G401 (cell line): ENCODE results near the gene PODXL2. TPM values are rescaled to one million over a fixed set of nuclear protein-coding genes. Genes with fewer than 3 reads are reported as not detected.

Source experiments
- DNase-seq: peaks from one replicate; pipeline ENCODE4 v3.0.0-alpha.2; 2015; ENCODE audit warnings: low spot score
- in situ Hi-C: cut with HindIII; loops from 2 replicates; pipeline ENCODE4 v1.10.0; 2016; ENCODE audit warnings: low sequenced_read_pairs, mixed read lengths
- total RNA-seq: library from RNA; depleted of rRNA; stranded (reverse); fragments of >200 nt; shearing (Covaris generic); gene quantifications from 2 replicates; pipeline ENCODE4 v1.2.3, GENCODE V29; 2014

Gene PODXL2
- total RNA-seq, 1 experiment from 2014 or later = 66.7 TPM

GRCh38 chr3:127684871-127685707 is 56.1 kb downstream of the PODXL2 start:
- in situ Hi-C loops = no loop called here
- DNase-seq = no peak

GRCh38 chr3:127685708-127686511 is 56.9 kb downstream of the PODXL2 start:
- in situ Hi-C loops = no loop called here
- DNase-seq = no peak

DNA sequence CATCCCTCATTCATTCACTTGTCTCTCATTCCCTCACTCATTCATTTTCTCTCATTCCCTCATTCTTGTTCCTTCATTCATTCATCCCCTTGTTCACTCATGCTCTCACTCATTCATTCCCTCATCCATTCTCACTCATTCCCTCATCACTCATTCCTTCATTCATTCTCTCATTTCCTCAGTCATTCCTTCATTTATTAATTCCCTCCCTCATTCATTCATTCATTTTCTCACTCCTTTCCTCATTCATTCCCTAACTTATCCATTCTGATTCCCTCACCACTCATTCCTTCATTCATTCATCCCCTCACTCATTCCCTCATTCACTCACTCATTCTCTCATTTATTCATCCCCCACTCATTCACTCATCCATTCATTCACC is 57.5 kb downstream of the PODXL2 start:
- in situ Hi-C loops = no loop called here
- no peak for DNase-seq

GRCh38 chr3:127687228-127687737 is 58.3 kb downstream of the PODXL2 start:
- no peak for DNase-seq
- in situ Hi-C loops = no loop called here

- in situ Hi-C loops = no loop called here
- DNase-seq = no peak
Observed at GRCh38 chr3:127688022-127688415, 59.0 kb downstream of the PODXL2 start.

DNA sequence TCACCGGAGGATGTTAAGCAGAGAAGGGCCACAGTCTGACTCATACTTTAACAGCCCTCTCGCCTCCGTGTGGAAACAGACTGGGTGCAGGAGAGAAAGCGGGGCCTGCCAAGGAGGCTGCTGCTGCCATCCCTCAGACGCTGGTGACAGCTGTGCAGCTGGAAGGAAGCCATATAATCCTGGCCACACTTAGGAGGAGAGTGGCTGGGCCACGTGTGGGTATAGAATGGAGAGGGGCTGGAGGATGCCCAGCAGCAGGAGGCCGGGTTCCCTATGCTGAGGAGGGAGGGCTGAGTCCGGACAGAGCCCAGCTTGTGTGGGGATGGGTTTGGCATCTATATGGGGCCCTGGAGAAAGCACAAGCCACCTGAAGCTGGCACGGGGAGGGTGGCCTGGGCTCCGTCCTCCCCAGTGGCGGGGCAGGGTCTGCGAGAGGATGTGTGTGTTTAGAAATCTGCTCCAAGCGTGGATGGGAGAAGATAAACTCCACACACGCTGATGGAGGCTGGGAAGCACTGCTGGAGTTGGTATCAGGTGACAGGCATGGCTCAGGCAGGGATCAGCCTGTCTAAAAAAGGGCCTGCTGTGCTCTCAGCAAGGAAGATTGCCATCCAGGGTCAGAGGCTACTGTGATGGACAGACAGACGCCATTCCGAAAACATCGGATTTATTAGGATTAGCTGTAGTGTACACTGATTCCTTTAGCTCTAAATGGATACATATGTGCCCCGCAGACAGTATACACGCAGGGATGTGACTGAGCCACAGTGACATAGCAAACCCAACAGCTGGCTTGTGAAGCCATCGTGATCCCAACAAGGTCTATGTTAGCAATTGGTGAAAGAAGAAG is 59.7 kb downstream of the PODXL2 start:
- DNase-seq = no peak

GRCh38 chr3:127689266-127689860 is 60.4 kb downstream of the PODXL2 start:
- in situ Hi-C loops = no loop called here
- no peak for DNase-seq

More for the DNA sequence above, 59.7 kb downstream of the PODXL2 start:
- in situ Hi-C loops = no loop called here

DNA sequence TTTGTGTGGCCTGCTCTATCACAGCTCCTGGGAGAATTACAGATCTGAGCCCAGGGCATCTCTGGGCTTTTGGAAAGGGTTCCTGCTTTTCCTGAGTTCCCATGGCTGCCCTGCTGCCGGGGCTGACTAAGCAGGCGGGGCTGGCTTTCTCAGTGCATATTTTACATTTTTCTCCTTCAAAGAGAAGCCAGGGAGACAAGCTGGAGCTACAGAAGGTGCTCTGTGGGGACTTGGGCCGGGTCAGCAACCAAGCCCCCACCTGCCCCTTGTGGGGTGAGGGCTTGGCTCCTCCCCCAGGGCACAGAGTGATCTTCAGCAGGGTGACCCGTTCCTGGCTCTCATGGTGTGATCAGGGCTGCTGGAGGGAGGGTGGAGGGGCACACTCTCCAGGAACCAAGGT is 61.1 kb downstream of the PODXL2 start:
- in situ Hi-C loops = no loop called here
- no peak for DNase-seq

GRCh38 chr3:127690823-127691452 is 62.0 kb downstream of the PODXL2 start:
- DNase-seq = peak; percentile 59
- in situ Hi-C loops = no loop called here

- no peak for DNase-seq
- in situ Hi-C loops = no loop called here
Observed at GRCh38 chr3:127691489-127691888, 62.5 kb downstream of the PODXL2 start.

GRCh38 chr3:127691974-127692373 is 63.0 kb downstream of the PODXL2 start:
- in situ Hi-C loops = no loop called here

GRCh38 chr3:127692501-127693335 is 63.7 kb downstream of the PODXL2 start:
- no peak for DNase-seq
- in situ Hi-C loops = no loop called here

More at GRCh38 chr3:127691974-127692373, 63.0 kb downstream of the PODXL2 start:
- DNase-seq = no peak

DNA sequence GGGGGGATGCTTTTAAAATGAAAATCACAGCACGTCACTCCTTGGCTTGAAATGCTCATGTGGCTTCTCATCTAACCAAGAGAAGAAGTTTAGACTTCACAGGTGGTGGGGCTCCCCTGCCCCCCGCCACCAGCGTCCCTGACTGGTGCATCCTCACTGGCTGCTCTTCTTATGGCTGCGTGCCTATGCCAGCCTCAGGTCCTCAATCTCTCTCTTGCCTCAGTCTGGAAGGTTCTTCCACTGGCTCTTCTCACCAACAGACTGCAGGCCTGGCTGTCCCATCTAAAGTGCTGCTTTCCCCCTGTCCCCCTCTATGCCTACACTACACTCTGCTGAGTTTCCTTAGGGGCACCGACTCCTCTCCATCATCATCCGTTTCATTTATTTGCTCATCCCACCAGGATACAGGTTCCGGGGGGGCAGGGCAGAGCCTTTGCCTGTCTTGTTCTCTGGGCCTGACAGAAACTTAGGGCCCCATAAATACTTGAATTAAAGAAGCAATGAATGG is 64.4 kb downstream of the PODXL2 start:
- in situ Hi-C loops = no loop called here
- DNase-seq = no peak

DNA sequence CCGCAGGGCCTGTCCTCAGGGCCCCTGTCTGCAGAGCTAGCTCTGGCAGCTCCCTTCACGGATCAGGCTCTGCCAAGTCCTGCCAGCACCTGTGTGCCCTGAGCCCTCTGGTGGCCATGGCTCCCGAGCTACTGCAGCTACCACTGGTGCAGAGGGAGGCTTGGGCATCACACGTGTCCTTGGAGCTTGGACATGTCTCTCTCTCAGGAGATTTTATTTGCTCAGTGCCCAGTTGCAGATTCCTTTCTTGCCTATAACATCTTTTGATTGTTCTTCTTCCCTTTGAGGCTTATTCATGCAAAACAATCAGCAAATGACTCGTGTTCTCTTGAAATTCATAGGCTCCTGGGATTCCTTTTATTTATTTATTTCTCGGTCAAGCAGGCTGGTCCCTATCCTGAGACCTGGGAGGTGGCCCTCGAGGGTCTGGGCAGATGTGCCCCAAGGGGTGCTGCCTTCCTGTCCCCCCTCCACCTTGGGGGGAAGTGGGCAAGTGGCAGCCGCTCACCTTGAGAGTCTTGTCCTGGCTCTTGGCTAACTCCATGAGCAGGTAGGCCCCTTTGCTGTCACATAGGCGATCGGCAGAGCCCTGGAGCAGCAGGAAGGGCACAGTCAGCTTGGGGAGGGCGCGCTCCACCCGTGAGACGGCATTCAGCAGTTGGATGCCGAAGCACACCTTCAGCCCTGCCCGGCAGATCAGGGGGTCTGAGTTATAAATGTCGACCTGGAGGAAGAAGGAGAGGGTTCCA is 65.7 kb downstream of the PODXL2 start:
- DNase-seq = peak; percentile 91
- in situ Hi-C loops = no loop called here

- in situ Hi-C loops = no loop called here
- peak; percentile 91 for DNase-seq
Observed at GRCh38 chr3:127697551-127698240, 68.7 kb downstream of the PODXL2 start.

DNA sequence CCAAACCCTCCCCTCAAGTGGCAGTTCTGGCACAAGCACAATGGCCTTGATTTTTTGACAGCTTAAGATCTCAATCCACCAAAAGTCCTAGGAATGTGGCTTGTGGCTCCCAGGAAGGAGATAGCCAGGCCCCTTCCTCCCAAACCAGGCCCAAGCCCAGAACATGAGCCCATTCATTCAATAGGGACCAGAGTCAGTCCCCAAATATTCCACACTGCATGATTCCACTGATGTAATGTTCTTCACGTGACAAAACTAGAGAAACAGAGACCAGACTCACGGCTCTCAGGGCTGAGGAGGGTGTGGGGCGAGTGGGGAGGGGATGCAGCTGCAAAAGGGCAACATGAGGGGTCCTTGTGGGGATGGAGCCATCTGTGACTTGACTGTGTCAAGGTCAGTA is 69.3 kb downstream of the PODXL2 start:
- no peak for DNase-seq
- in situ Hi-C loops = no loop called here
